Endothelial cell of umbilical vein (primary cell): ENCODE measurements around the gene GJD2. TPM values are rescaled to one million over a fixed set of nuclear protein-coding genes. Genes with fewer than 3 reads are reported as not detected.

Experiments used
- BruUV-seq: library from RNA; stranded (reverse); fragments of 400-500 nt; replicated peaks from 2 replicates; lab custom pipeline; 2021; lab: Mats Ljungman, UMichigan
- CTCF ChIA-PET: fragments of 300-600, 350-600 bp; sonication (Branson Sonifier 250); formaldehyde crosslinking; loops from one replicate; lab custom pipeline; 2021; ENCODE audit warnings: antibody characterized with exemption, inconsistent platforms; lab: Charles Lee
- POLR2A ChIA-PET: fragments of 300-600, 350-600 bp; sonication (Branson Sonifier 250); formaldehyde crosslinking; loops from one replicate; lab custom pipeline; 2021; ENCODE audit warnings: antibody characterized with exemption, inconsistent platforms; lab: Charles Lee
- DNase-seq: peaks from one replicate; pipeline ENCODE4 v3.0.0-alpha.2; 2011; ENCODE audit warnings: low read depth, low spot score
- FAIRE-seq: peaks from 2 replicates; lab custom pipeline; 2011; peaks lifted over from hg19 to GRCh38; lab: Jason Lieb, UNC
- H2AFZ ChIP-seq: 2 replicates; pipeline ENCODE4 v1.6.0; 2012; ENCODE audit warnings: low read depth, low read length, control low read depth, inconsistent platforms
- H3K27ac ChIP-seq: 2 replicates; pipeline ENCODE4 v1.5.1; 2011; ENCODE audit warnings: low read depth, mild to moderate bottlenecking, control low read depth, low read length, moderate library complexity; ENCODE audit not compliant: insufficient read depth
- H3K27me3 ChIP-seq, 2 experiments: 2 replicates each; pipeline versions ENCODE4 v1.6.0 to v1.6.1; 2011; ENCODE audit warnings: low read length in 2 of 2, mixed read lengths in 1 of 2; ENCODE audit not compliant: control insufficient read depth in 2 of 2, insufficient read depth in 2 of 2
- H3K36me3 ChIP-seq, 2 experiments: 2 replicates in 1 of 2; 3 replicates in 1 of 2; pipeline ENCODE4 v1.5.1; 2011; ENCODE audit warnings: low read length in 2 of 2, mild to moderate bottlenecking in 1 of 2, moderate library complexity in 1 of 2; ENCODE audit not compliant: control insufficient read depth in 2 of 2, insufficient read depth in 2 of 2; ENCODE audit errors: extremely low read depth in 1 of 2
- H3K4me1 ChIP-seq: 3 replicates; pipeline ENCODE4 v1.5.1; 2011; ENCODE audit warnings: mild to moderate bottlenecking, low read length; ENCODE audit not compliant: control insufficient read depth, insufficient read depth; ENCODE audit errors: extremely low read depth
- H3K4me2 ChIP-seq: 2 replicates; pipeline ENCODE4 v1.6.1; 2011; ENCODE audit warnings: low read length, control low read depth, mixed read lengths; ENCODE audit not compliant: insufficient read depth
- H3K4me3 ChIP-seq, 3 experiments: fragments of 200-600 bp in 1 of 3; sonication (generic), shearing (Covaris generic) in 1 of 3; replicated peaks in 1 of 3; 2 replicates each; pipeline ENCODE4 v1.5.1; 2011 to 2016; ENCODE audit warnings: control low read depth in 3 of 3, low read length in 3 of 3, mild to moderate bottlenecking in 2 of 3, inconsistent platforms in 1 of 3, low read depth in 1 of 3, moderate library complexity in 1 of 3; ENCODE audit not compliant: insufficient read depth in 1 of 3
- H3K79me2 ChIP-seq: 2 replicates; pipeline ENCODE4 v1.6.0; 2012; ENCODE audit warnings: low read length, inconsistent platforms; ENCODE audit not compliant: control insufficient read depth, insufficient read depth
- H3K9ac ChIP-seq: replicated peaks from 2 replicates; pipeline ENCODE3; 2011; ENCODE audit warnings: low read length, control low read depth; ENCODE audit not compliant: insufficient read depth; ENCODE audit errors: extremely low read depth
- H3K9me1 ChIP-seq: replicated peaks from 3 replicates; pipeline ENCODE4 v1.6.0; 2011; ENCODE audit warnings: mild to moderate bottlenecking, low read length; ENCODE audit not compliant: control insufficient read depth, insufficient read depth; ENCODE audit errors: extremely low read depth
- H3K9me3 ChIP-seq: replicated peaks from 2 replicates; pipeline ENCODE4 v1.5.1; 2012; ENCODE audit warnings: low read length, inconsistent platforms; ENCODE audit not compliant: control insufficient read depth, insufficient read depth
- H4K20me1 ChIP-seq: replicated peaks from 2 replicates; pipeline ENCODE3; 2011; ENCODE audit warnings: mild to moderate bottlenecking, low read length; ENCODE audit not compliant: control insufficient read depth, insufficient read depth; ENCODE audit errors: extremely low read depth
- CTCF ChIP-seq, 2 donors: IDR thresholded peaks; 1 replicate in 1 of 2; 2 replicates in 1 of 2; pipeline ENCODE4 v1.5.1; 2011; ENCODE audit warnings: low read length in 2 of 2, mild to moderate bottlenecking in 2 of 2, moderate library complexity in 2 of 2, control low read depth in 1 of 2, inconsistent platforms in 1 of 2, low read depth in 1 of 2; ENCODE audit not compliant: insufficient read depth in 1 of 2; ENCODE audit errors: extremely low read depth in 1 of 2
- EZH2 ChIP-seq: IDR thresholded peaks from 2 replicates; pipeline ENCODE4 v1.6.1; 2012; ENCODE audit warnings: borderline replicate concordance, low read depth, mild to moderate bottlenecking, moderate library complexity, low read length, inconsistent platforms; ENCODE audit not compliant: severe bottlenecking
- FOS ChIP-seq: IDR thresholded peaks from 2 replicates; pipeline ENCODE4 v1.6.1; 2011; ENCODE audit warnings: mild to moderate bottlenecking, low read length, moderate library complexity, borderline replicate concordance; ENCODE audit not compliant: insufficient read depth
- GATA2 ChIP-seq: IDR thresholded peaks from 2 replicates; pipeline ENCODE4 v1.7.0; 2011; ENCODE audit warnings: low read depth, mild to moderate bottlenecking, moderate library complexity, mixed read lengths, low read length; ENCODE audit not compliant: insufficient read length, insufficient read depth
- JUN ChIP-seq: IDR thresholded peaks from 2 replicates; pipeline ENCODE4 v1.6.1; 2011; ENCODE audit warnings: borderline replicate concordance, low read depth; ENCODE audit not compliant: insufficient read length, insufficient read depth
- MAX ChIP-seq: IDR thresholded peaks from 2 replicates; pipeline ENCODE4 v1.6.1; 2011; ENCODE audit not compliant: insufficient read depth, insufficient read length
- MYC ChIP-seq: IDR thresholded peaks from one replicate; pipeline ENCODE4 v1.6.1; 2011; ENCODE audit warnings: mild to moderate bottlenecking, low read depth, low read length
- POLR2A ChIP-seq: IDR thresholded peaks from 2 replicates; pipeline ENCODE4 v1.6.1; 2012; ENCODE audit warnings: low read depth, mild to moderate bottlenecking, control low read depth, low read length
- POLR2AphosphoS5 ChIP-seq: IDR thresholded peaks from 2 replicates; pipeline ENCODE4 v1.6.1; 2012; ENCODE audit warnings: low read depth, mild to moderate bottlenecking, control low read depth, low read length, moderate library complexity; ENCODE audit not compliant: insufficient read depth
- dilution Hi-C: fragments of 300-500 bp; cut with MboI; formaldehyde crosslinking; loops from one replicate; pipeline ENCODE4 v1.15.0; 2019; ENCODE audit warnings: low sequenced_read_pairs; ENCODE audit not compliant: extremely low pct_ligation_motif_present
- intact Hi-C: fragments of 100-400 bp; cut with micrococcal nuclease; formaldehyde crosslinking; loops from one replicate; pipeline ENCODE4 v1.10.0; 2022
- polyA plus RNA-seq, 4 experiments: library from polyadenylated mRNA; depleted of rRNA in 3 of 4; stranded (reverse) in 3 of 4; unstranded in 1 of 4; fragments of >200 nt; gene quantifications; 2 replicates each; pipeline versions ENCODE4 v1.2.1 to v1.2.3, GENCODE V29; 2011 to 2012; ENCODE audit warnings: missing spikeins in 1 of 4
- total RNA-seq: library from RNA; stranded (reverse); gene quantifications from 2 replicates; pipeline ENCODE4 v1.2.3, GENCODE V29; 2021

GJD2 gene
- total and polyA plus RNA-seq, 2 donors (not counting 3 experiments of a cell fraction or from before 2014, with no cell fraction given), result not detected

GRCh38 chr15:34760909-34761308 is 6.1 kb upstream of the GJD2 start:
- Histone ChIP-seq H3K9ac (no peak overlapping the region), H3K27me3 (peaks cover 17 to 37% of the 10 kb centered on the region in 2 experiments), H3K4me3 (no peak overlapping the region), H2AFZ (no peak overlapping the region), H3K9me1 (no peaks in the 10 kb centered on the region), H3K36me3 (no peaks in the 10 kb centered on the region), H3K4me1 (no peaks in the 10 kb centered on the region), H3K27ac (no peak overlapping the region), H3K4me2 (no peak overlapping the region), H3K9me3 (no peaks in the 10 kb centered on the region), H4K20me1 (no peaks in the 10 kb centered on the region), H3K79me2 (no peaks in the 10 kb centered on the region)
- no peak for DNase-seq
- CTCF ChIA-PET, result no interaction called here
- TF ChIP-seq CTCF (IDR thresholded peaks at IDR 0.05; ENCODE audit: extremely low read depth in 1 of 2, insufficient read depth in 1 of 2, low read depth in 1 of 2, low read length in 2 of 2) (no peak), EZH2 (no peak)
- no TSS peak for BruUV-seq
- FAIRE-seq, result no peak
- intact Hi-C loops (no loop called here), dilution Hi-C loops (no loop called here)
- POLR2A ChIA-PET, result no interaction called here

GRCh38 chr15:34759992-34760391 is 5.2 kb upstream of the GJD2 start:
- dilution Hi-C loops, result no loop called here
- no peak overlapping the region for H3K27ac ChIP-seq
- POLR2A ChIA-PET, result no interaction called here
- no peaks in the 10 kb centered on the region for H4K20me1 ChIP-seq
- no peaks in the 10 kb centered on the region for H3K36me3 ChIP-seq
- BruUV-seq, result no TSS peak
- no peak overlapping the region for H3K4me3 ChIP-seq
- no peak overlapping the region for H3K9ac ChIP-seq
- CTCF ChIA-PET, result interaction anchor here (0.8 kb wide), 1 partner anchor 52 kb away, joined by 3 read pairs; no protein-coding TSS in a partner anchor
- no peaks in the 10 kb centered on the region for H3K4me1 ChIP-seq
- H3K9me3 ChIP-seq, result no peaks in the 10 kb centered on the region
- no peak overlapping the region for H3K4me2 ChIP-seq
- H2AFZ ChIP-seq, result no peak overlapping the region
- intact Hi-C loops, result no loop called here
- no peaks in the 10 kb centered on the region for H3K9me1 ChIP-seq
- FAIRE-seq (no peak), DNase-seq (no peak)
- TF ChIP-seq CTCF (IDR thresholded peaks at IDR 0.05; ENCODE audit: extremely low read depth in 1 of 2, insufficient read depth in 1 of 2, low read depth in 1 of 2, low read length in 2 of 2), result no peak
- no peak for TF ChIP-seq GATA2
- TF ChIP-seq POLR2A, result no peak
- no peak for TF ChIP-seq JUN
- TF ChIP-seq POLR2AphosphoS5, result no peak
- no peak for TF ChIP-seq EZH2
- no peak for TF ChIP-seq FOS
- no peak for TF ChIP-seq MAX
- TF ChIP-seq MYC, result no peak
- H3K79me2 ChIP-seq, result no peaks in the 10 kb centered on the region
- peaks cover 26 to 46% of the 10 kb centered on the region in 2 experiments for H3K27me3 ChIP-seq
